ENCODE data around the gene FUT3.

The FUT3 gene

GRCh38 chr19:5801796-5802619, 49.2 kb downstream of the FUT3 start:
- peak; percentile 31 to 38 for DNase-seq (ENCODE audit: low read depth in 2 of 2)

- DNase-seq (ENCODE audit: low read depth in 2 of 2): no peak
These were observed 50.6 kb downstream of the FUT3 start for GRCh38 chr19:5800361-5801270.

DNA sequence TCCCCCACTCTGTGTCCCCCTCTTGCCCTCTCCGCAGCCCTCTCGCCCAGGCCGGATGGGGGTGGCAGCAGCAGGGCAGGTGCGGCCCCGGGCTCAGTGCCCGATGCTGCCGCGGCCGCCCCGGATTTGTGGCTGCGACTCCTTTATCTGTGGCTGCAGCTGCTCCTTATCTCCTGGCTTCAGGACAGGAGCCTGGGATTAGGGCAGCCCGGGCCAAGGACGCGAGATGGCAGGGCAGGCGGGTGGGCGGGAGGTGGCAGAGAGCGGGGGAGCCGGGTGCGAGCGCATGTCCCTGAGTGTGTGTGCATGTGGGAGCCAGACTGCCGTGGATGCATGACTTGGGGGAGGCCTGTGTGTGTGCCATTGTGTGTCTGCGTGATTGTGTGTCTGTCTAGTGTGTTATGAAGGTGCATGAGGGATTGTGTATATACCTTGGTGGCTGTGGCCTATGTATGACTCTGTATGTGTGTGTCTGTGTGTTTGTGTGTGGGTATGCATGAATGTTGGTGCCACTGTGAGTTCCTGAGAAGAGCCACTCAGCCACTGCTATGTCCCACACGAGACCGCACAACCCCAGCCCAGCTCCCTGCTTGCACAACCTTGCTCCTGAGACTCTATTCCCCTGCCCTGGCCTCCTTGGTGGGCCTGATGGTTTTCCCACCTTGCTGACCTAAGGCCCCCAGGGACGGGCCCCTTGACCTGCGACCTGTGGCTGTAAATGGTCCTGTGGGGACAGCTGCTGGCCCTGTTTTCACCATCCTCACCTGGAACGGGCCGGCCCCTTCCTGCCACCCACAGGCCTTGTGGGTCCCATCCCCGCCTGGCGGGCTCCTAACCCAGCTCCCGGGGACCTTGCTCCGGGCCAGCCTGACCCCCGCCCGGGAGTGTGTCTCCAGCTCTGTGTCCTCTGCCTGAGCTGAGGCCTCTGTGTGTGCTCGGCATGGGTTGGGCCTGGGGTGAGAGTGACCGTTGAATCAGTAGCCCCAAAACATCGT, 51.7 kb downstream of the FUT3 start:
- DNase-seq (ENCODE audit: low read depth in 2 of 2): no peak

DNA sequence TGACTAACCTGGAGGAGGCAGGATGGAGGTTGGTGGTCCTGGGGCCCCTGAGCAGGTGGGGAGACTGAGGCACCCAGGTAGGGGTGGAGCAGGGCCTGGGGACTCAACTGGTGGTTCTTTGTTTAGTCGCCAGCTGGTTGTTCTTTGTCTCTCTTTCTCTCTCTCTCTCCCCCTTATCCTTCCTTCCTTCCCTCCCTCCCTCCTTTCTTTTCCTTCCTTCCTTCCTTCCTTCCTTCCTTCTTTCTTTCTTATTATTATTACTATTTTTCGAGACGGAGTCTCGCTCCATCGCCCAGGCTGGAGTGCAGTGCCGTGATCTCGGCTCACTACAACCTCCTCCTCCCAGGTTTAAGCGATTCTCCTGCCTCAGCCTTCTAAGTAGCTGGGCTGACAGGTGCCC, 53.0 kb downstream of the FUT3 start:
- no peak for DNase-seq (ENCODE audit: low read depth in 2 of 2)

DNA sequence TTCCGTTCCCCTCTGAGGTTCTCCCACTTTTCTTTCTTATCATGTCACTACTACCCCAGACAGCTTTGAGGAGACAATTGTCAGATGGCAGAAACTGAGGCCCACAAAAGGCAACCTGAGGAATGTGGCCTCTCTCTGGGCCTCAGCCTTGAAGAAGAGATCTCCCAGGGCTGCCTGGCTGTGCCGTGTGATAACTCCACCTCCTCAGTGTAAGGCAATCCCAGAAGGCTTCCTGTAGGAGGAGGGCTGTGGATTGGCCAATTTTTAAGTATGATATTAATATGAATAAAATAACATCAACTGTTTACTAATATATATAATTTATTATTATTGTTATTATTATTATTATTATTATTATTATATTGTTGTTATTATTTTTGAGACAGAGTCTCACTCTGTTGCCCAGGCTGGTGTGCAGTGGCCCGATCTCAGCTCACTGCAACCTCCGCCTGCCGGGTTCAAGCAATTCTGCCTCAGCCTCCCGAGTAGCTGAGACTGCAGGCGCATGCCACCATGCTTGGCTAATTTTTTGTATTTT, 55.8 kb downstream of the FUT3 start:
- DNase-seq (ENCODE audit: low read depth in 2 of 2): no peak

GRCh38 chr19:5793188-5793587, 58.1 kb downstream of the FUT3 start:
- DNase-seq (ENCODE audit: low read depth in 2 of 2): no peak
